Stomach (tissue), 9 donors: Measurements from ENCODE around the gene BBS10. TPM values are rescaled to one million over a fixed set of nuclear protein-coding genes. Genes with fewer than 3 reads are reported as not detected.

Experiments used
- DNase-seq, 2 donors: peaks; one replicate each; pipeline versions ENCODE4 v3.0.0 to v3.0.0-alpha.2; 2013 to 2019
- H3K27ac ChIP-seq, 5 donors: fragments of 200-600 bp in 4 of 5; sonication (generic) in 4 of 5; one replicate each; pipeline ENCODE4 v1.5.1; 2013 to 2019; ENCODE audit warnings: mild to moderate bottlenecking in 1 of 5, moderate library complexity in 1 of 5
- H3K27me3 ChIP-seq, 3 donors: fragments of 200-600 bp; sonication (generic); one replicate each; pipeline ENCODE4 v1.5.1; 2017 to 2019; ENCODE audit warnings: mixed run types in 1 of 3
- H3K36me3 ChIP-seq, 4 donors: fragments of 200-600 bp; sonication (generic); 1 replicate in 3 of 4; 2 replicates in 1 of 4; pipeline ENCODE4 v1.5.1; 2016 to 2019
- H3K4me1 ChIP-seq, 4 donors: fragments of 200-600 bp; sonication (generic); one replicate each; pipeline ENCODE4 v1.5.1; 2016 to 2019
- H3K4me3 ChIP-seq, 4 donors: fragments of 200-600 bp; sonication (generic) in 3 of 4; one replicate each; pipeline ENCODE4 v1.5.1; 2016 to 2019; ENCODE audit warnings: mild to moderate bottlenecking in 1 of 4
- H3K9me3 ChIP-seq, 4 donors: fragments of 200-600 bp; sonication (generic); one replicate each; pipeline ENCODE4 v1.5.1; 2016 to 2019
- EP300 ChIP-seq: sonication (generic); formaldehyde crosslinking; IDR thresholded peaks from one replicate; pipeline ENCODE4 v1.6.1; 2017; ENCODE audit warnings: antibody characterized with exemption
- POLR2A ChIP-seq, 4 donors: fragments of 450-650 bp; IDR thresholded peaks; one replicate each; pipeline ENCODE4 v1.6.1; 2016; ENCODE audit warnings: antibody characterized with exemption in 4 of 4, control low read depth in 2 of 4, mild to moderate bottlenecking in 1 of 4, moderate library complexity in 1 of 4
- POLR2AphosphoS5 ChIP-seq, 3 donors: sonication (generic); formaldehyde crosslinking; IDR thresholded peaks; one replicate each; pipeline ENCODE4 v1.6.1; 2016; ENCODE audit warnings: antibody characterized with exemption in 3 of 3
- WGBS, 5 donors: extraction: QIAGEN DNeasy Blood & Tissue Kit in 3 of 5; methylation state at CpG; one replicate each; pipeline versions ENCODE4 v1.1.5 to v1.1.7; 2013 to 2018; 5-methylcytosine and 5-hydroxymethylcytosine counted together
- intact Hi-C: fragments of 100-400 bp; cut with DNase I; formaldehyde crosslinking; loops from one replicate; pipeline ENCODE4 v1.15.1; 2023; ENCODE audit warnings: low total_unique reads
- polyA plus RNA-seq, 3 donors: library from polyadenylated mRNA; stranded (reverse); fragments of 200-250 nt; gene quantifications; one replicate each; pipeline ENCODE4 v1.2.3, GENCODE V29; 2013
- total RNA-seq, 5 donors: library from RNA; depleted of rRNA; stranded (reverse); fragments of >200 nt; gene quantifications; one replicate each; pipeline versions ENCODE4 v1.1.0 to v1.2.3, GENCODE V29; 2014 to 2016
- TF ChIP-seq, protein P1 (sequence below), 7 experiments: fragments of 450-650 bp in 4 of 7; fragments of 200-600 bp in 3 of 7; sonication (generic) in 3 of 7; IDR thresholded peaks; one replicate each; pipeline ENCODE4 v1.5.1; 2016 to 2019; ENCODE audit warnings: antibody characterized with exemption in 7 of 7, control low read depth in 2 of 7, mild to moderate bottlenecking in 1 of 7
- donor health status: healthy with polysubstance abuse.
- donor health status: Bipolar disorder and iron deficiency.
- donor health status: healthy.

BBS10 gene
- total and polyA plus RNA-seq, 8 donors = 0.87 to 15.6 (median 3.3) TPM

DNA sequence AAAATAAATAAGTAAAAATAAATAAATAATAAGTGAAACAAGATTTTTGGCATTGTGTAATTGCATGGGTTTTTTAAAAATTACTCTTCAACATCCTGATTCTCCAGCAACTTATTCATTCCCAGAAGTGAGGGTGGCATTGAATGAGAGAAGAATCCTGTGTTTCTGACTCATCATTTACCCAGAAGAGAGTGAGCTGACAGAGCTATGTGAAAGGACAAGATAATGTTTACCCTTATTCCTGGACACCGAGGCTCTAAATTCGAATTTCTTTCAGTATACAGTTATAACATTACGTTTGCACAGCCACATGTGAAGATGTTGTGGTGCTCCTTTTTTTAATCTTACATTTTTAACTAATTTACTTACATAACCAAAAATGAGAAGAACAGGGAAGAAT lies 36.4 kb downstream of the BBS10 start:
- no peak for DNase-seq
- no peaks in the 10 kb centered on the region for H3K36me3 ChIP-seq
- intact Hi-C loops = no loop called here
- H3K27ac ChIP-seq = no peak overlapping the region
- 82 to 90% (median 86%) methylated on average over 3 of the region's 3 CpGs for WGBS, 5 donors
- TF ChIP-seq POLR2AphosphoS5 (IDR thresholded peaks at IDR 0.05) = no peak
- no peaks in the 10 kb centered on the region for H3K27me3 ChIP-seq
- H3K4me1 ChIP-seq = no peaks in the 10 kb centered on the region
- H3K9me3 ChIP-seq = no peaks in the 10 kb centered on the region
- no peak overlapping the region for H3K4me3 ChIP-seq

DNA sequence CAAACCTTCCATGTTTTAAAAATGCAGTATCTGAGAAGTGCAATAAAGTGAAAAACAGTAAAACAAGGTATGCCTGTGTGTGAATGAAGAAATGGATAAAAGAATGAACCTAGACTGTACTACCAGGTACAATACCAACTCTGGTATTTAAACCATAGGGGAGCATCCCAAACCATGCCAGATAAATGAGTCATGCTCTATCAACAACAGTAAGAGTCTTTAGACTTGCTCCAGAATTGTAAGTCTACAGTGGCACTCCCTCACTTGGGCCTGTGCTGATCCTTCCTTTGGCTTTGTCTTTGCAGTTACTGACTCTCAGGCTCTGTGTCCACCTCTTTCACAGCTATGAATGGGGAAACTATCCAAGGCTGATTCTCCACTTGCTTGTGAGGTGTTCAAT lies 38.1 kb downstream of the BBS10 start:
- Histone ChIP-seq H3K27ac (no peak overlapping the region), H3K4me1 (no peaks in the 10 kb centered on the region), H3K9me3 (no peaks in the 10 kb centered on the region), H3K36me3 (no peaks in the 10 kb centered on the region), H3K4me3 (no peak overlapping the region), H3K27me3 (no peaks in the 10 kb centered on the region)
- intact Hi-C loops = no loop called here
- no peak for DNase-seq
- TF ChIP-seq POLR2A (IDR thresholded peaks at IDR 0.05) (no peak), POLR2AphosphoS5 (IDR thresholded peaks at IDR 0.05) (no peak), EP300 (no peak)
- TF ChIP-seq, protein P1, sequence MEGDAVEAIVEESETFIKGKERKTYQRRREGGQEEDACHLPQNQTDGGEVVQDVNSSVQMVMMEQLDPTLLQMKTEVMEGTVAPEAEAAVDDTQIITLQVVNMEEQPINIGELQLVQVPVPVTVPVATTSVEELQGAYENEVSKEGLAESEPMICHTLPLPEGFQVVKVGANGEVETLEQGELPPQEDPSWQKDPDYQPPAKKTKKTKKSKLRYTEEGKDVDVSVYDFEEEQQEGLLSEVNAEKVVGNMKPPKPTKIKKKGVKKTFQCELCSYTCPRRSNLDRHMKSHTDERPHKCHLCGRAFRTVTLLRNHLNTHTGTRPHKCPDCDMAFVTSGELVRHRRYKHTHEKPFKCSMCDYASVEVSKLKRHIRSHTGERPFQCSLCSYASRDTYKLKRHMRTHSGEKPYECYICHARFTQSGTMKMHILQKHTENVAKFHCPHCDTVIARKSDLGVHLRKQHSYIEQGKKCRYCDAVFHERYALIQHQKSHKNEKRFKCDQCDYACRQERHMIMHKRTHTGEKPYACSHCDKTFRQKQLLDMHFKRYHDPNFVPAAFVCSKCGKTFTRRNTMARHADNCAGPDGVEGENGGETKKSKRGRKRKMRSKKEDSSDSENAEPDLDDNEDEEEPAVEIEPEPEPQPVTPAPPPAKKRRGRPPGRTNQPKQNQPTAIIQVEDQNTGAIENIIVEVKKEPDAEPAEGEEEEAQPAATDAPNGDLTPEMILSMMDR (IDR thresholded peaks at IDR 0.05) = no peak

DNA sequence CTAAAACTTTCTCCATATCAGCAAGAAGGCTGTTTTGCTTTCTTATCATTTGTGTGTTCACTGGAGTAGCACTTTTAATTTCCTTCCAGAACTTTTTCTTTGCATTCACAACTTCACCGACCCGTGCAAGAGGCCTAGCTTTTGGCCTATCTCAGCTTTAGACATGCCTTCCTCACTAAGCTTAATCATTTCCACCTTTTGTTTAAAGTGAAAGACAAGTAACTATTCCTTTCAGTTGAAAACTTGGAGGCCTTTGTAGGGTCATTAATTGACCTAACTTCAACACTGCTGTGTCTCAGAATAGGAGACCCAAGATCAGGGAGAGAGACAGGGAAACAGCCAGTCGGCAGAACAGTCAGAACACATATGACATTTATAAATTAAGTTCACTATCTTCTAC lies 39.3 kb downstream of the BBS10 start:
- H3K4me3 ChIP-seq = no peak overlapping the region
- H3K27me3 ChIP-seq = no peaks in the 10 kb centered on the region
- intact Hi-C loops = no loop called here
- DNase-seq = no peak
- no peaks in the 10 kb centered on the region for H3K4me1 ChIP-seq
- WGBS, 5 donors = 18 to 41% (median 33%) methylated on average over 3 of the region's 3 CpGs
- no peaks in the 10 kb centered on the region for H3K36me3 ChIP-seq
- H3K27ac ChIP-seq = no peak overlapping the region
- no peaks in the 10 kb centered on the region for H3K9me3 ChIP-seq
- TF ChIP-seq, protein P1 (IDR thresholded peaks at IDR 0.05) = no peak
- no peak for TF ChIP-seq EP300
- no peak for TF ChIP-seq POLR2AphosphoS5 (IDR thresholded peaks at IDR 0.05)
- TF ChIP-seq POLR2A (IDR thresholded peaks at IDR 0.05) = no peak

DNA sequence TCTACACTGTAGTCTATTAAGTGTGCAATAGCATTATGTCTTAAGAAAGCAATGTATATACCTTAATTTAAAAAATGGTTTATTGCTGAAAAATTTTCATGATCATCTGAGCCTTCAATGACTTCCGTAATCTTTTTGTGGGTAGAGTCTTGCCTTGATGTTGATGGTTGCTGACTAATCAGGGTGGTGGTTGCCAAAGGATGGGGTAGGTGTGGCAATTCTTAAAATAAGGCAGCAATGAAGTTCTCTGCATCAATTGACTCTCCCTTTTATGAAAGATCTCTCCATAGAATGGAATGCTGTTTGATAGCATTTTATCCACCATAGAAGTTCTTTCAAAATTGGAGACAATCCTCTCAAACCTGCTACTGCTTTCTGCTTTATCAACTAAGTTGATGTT lies 41.1 kb downstream of the BBS10 start:
- 93 to 99% (median 97%) methylated on average over 1 of the region's 1 CpG for WGBS, 5 donors
- no peaks in the 10 kb centered on the region for H3K4me1 ChIP-seq
- no peak overlapping the region for H3K27ac ChIP-seq
- H3K36me3 ChIP-seq = no peaks in the 10 kb centered on the region
- no peaks in the 10 kb centered on the region for H3K27me3 ChIP-seq
- no peak overlapping the region for H3K4me3 ChIP-seq
- no peak for DNase-seq
- TF ChIP-seq POLR2AphosphoS5 (IDR thresholded peaks at IDR 0.05) (no peak), EP300 (no peak), POLR2A (IDR thresholded peaks at IDR 0.05) (no peak)
- TF ChIP-seq, protein P1 (IDR thresholded peaks at IDR 0.05) = no peak
- intact Hi-C loops = no loop called here
- H3K9me3 ChIP-seq = no peaks in the 10 kb centered on the region

DNA sequence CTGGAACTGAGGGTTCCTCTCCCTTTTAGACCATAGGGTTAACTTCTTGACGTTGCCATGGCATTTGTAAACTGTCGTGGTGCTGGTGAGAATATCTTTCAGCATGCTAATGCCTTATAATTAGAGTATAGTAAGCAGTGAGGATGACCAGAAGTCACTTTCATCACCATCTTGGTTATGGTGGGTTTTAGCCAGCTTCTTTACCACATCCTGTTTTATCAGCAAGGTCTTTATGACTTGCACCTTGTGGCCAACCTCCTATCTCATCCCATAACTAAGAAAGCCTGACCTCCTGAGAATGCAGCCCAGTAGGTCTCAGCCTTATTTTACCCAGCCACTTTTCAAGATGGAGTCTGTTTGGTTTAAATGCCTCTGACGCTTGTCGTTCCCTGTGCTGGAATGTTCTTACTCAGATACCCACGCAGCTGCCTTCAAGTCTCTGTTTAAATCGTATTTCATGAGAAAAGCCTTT lies 44.2 kb downstream of the BBS10 start:
- no peaks in the 10 kb centered on the region for H3K27me3 ChIP-seq
- TF ChIP-seq POLR2AphosphoS5 (IDR thresholded peaks at IDR 0.05) = no peak
- TF ChIP-seq, protein P1 (IDR thresholded peaks at IDR 0.05) = no peak
- TF ChIP-seq EP300 = no peak
- no peak for TF ChIP-seq POLR2A (IDR thresholded peaks at IDR 0.05)
- H3K4me1 ChIP-seq = no peaks in the 10 kb centered on the region
- intact Hi-C loops = no loop called here
- no peak overlapping the region for H3K4me3 ChIP-seq
- no peaks in the 10 kb centered on the region for H3K36me3 ChIP-seq
- WGBS, 5 donors = 89 to 92% (median 89%) methylated on average over 6 of the region's 6 CpGs
- no peaks in the 10 kb centered on the region for H3K9me3 ChIP-seq
- no peak for DNase-seq
- H3K27ac ChIP-seq = no peak overlapping the region
